ENCODE measurements around the gene KNG1. TPM values are rescaled to one million over a fixed set of nuclear protein-coding genes. Genes with fewer than 3 reads are reported as not detected.

Gene KNG1
- total RNA-seq, 2 donors from 2014 or later, result not detected

DNA sequence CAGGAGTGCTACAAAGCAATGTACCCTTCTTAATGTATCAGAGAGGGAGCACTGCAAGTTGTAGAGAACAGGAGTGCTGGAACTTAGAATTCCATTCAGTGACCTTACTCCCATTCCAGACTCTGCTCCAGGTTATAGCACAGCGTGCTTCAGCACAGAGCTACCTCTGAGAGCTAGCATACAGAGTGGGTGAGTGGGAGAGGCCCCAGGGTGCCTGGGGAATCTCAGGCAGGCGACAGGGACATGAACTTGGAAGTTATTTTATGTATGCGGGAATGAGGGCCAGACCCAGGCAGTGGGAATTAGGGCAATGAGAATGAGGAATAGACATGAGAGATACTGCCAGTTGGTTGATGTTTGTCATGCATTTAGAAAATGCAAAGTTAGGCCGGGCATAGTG is 3.7 kb upstream of the KNG1 start:
- Histone ChIP-seq H3K27ac (ENCODE audit: low read depth, low read length) (no peak overlapping the region), H3K27me3 (ENCODE audit: control insufficient read depth, insufficient read depth, low read length, poor library complexity, severe bottlenecking) (no peaks in the 10 kb centered on the region), H3K9ac (ENCODE audit: extremely low read depth, low read length, poor library complexity, severe bottlenecking) (no peak overlapping the region), H3K9me3 (ENCODE audit: control insufficient read depth, low read length) (no peaks in the 10 kb centered on the region), H3K36me3 (ENCODE audit: control insufficient read depth, insufficient read depth, low read length) (no peaks in the 10 kb centered on the region), H3K4me1 (ENCODE audit: control insufficient read depth, insufficient read depth, low read length) (no peaks in the 10 kb centered on the region), H3K4me3 (ENCODE audit: low read length) (no peak overlapping the region)
- peaks cover 2% of the 10 kb centered on the region for H3K4me1 Mint-ChIP-seq
- H3K27me3 Mint-ChIP-seq (ENCODE audit: insufficient read depth), result peaks cover 4% of the 10 kb centered on the region
- DNase-seq, result no peak
- no peaks in the 10 kb centered on the region for H3K9me3 Mint-ChIP-seq
- H3K27ac Mint-ChIP-seq, result no peak overlapping the region
- 82 to 92% methylated on average over 3 to 4 of the region's 4 CpGs for WGBS, 2 experiments (ENCODE audit: insufficient coverage in 1 of 2, insufficient read length in 1 of 2)
- TF ChIP-seq, protein P1, sequence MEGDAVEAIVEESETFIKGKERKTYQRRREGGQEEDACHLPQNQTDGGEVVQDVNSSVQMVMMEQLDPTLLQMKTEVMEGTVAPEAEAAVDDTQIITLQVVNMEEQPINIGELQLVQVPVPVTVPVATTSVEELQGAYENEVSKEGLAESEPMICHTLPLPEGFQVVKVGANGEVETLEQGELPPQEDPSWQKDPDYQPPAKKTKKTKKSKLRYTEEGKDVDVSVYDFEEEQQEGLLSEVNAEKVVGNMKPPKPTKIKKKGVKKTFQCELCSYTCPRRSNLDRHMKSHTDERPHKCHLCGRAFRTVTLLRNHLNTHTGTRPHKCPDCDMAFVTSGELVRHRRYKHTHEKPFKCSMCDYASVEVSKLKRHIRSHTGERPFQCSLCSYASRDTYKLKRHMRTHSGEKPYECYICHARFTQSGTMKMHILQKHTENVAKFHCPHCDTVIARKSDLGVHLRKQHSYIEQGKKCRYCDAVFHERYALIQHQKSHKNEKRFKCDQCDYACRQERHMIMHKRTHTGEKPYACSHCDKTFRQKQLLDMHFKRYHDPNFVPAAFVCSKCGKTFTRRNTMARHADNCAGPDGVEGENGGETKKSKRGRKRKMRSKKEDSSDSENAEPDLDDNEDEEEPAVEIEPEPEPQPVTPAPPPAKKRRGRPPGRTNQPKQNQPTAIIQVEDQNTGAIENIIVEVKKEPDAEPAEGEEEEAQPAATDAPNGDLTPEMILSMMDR (conservative IDR thresholded peaks at IDR 0.05), result no peak
- H3K4me3 Mint-ChIP-seq, result no peak overlapping the region
- H3K36me3 Mint-ChIP-seq (ENCODE audit: low read depth), result no peaks in the 10 kb centered on the region

DNA sequence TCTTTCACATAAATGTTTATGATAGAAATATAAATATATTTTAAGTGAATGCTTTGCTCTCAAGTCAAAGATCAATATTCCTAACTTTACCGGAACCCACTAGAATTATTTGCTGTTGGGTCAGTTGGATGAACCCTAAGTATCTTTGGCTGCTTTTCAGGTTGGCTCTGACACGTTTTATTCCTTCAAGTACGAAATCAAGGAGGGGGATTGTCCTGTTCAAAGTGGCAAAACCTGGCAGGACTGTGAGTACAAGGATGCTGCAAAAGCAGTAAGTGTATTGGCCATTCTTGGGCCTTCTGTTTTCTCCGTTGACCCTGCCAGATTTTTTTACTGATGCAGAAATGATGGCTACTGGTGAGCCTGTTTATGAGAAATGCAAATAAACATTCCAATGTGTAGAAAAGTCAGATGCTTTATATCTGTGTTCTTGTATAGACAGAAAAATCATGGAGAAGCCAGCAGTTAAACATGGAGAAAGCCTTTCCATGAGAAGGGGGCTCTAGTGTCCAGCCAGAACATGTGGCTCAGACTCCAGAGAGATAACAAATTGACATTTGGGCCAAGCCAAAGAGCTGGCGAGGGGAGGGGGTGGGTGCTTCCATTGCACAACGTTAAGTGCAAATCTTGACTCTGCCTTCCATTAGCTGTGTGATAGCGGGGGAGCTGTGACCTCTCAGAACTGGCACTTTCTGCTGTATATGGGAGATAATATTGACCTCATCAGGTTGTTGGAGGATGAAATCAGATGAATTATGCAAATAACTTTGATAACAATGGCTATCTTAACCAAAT is 3.0 kb downstream of the KNG1 start:
- no peaks in the 10 kb centered on the region for H3K36me3 ChIP-seq (ENCODE audit: control insufficient read depth, insufficient read depth, low read length)
- no peak for DNase-seq
- H3K9me3 ChIP-seq (ENCODE audit: control insufficient read depth, low read length), result no peaks in the 10 kb centered on the region
- H3K9ac ChIP-seq (ENCODE audit: extremely low read depth, low read length, poor library complexity, severe bottlenecking), result no peak overlapping the region
- H3K4me1 Mint-ChIP-seq, result peaks cover 2% of the 10 kb centered on the region
- no peak overlapping the region for H3K4me3 ChIP-seq (ENCODE audit: low read length)
- no peak overlapping the region for H3K4me3 Mint-ChIP-seq
- no peaks in the 10 kb centered on the region for H3K9me3 Mint-ChIP-seq
- H3K27me3 ChIP-seq (ENCODE audit: control insufficient read depth, insufficient read depth, low read length, poor library complexity, severe bottlenecking), result no peaks in the 10 kb centered on the region
- TF ChIP-seq, protein P1 (conservative IDR thresholded peaks at IDR 0.05), result no peak
- no peak overlapping the region for H3K27ac ChIP-seq (ENCODE audit: low read depth, low read length)
- no peaks in the 10 kb centered on the region for H3K4me1 ChIP-seq (ENCODE audit: control insufficient read depth, insufficient read depth, low read length)
- H3K36me3 Mint-ChIP-seq (ENCODE audit: low read depth), result no peaks in the 10 kb centered on the region
- no peaks in the 10 kb centered on the region for H3K27me3 Mint-ChIP-seq (ENCODE audit: insufficient read depth)
- no peak overlapping the region for H3K27ac Mint-ChIP-seq
- 76 to 80% methylated on average over 6 to 7 of the region's 7 CpGs for WGBS, 2 experiments (ENCODE audit: insufficient coverage in 1 of 2, insufficient read length in 1 of 2)

DNA sequence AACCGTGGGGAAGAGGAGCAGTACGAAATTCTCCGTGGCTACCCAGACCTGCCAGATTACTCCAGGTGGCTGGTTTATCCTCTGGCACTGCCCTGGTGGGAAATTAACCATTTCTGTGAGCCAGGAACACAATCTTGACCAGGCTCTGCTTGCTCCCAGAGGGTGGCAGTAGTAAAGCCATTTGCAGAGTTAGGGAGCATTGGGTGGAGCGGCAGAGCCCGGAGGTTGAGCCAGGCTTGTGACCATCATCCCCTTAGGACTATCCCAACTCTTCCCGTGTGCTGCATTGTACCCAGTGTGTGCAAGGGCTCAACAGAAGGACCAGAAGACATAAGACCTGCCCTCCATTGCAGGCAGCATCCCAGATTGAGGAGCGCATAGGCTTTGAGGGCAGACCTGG is 5.3 kb downstream of the KNG1 start:
- no peak overlapping the region for H3K27ac ChIP-seq (ENCODE audit: low read depth, low read length)
- WGBS, 2 experiments (ENCODE audit: insufficient coverage in 1 of 2, insufficient read length in 1 of 2), result 58 to 64% methylated on average over 6 to 7 of the region's 7 CpGs
- Mint-ChIP-seq H3K4me1 (no peaks in the 10 kb centered on the region), H3K27me3 (ENCODE audit: insufficient read depth) (no peaks in the 10 kb centered on the region), H3K4me3 (no peak overlapping the region), H3K9me3 (no peaks in the 10 kb centered on the region), H3K27ac (no peak overlapping the region), H3K36me3 (ENCODE audit: low read depth) (no peaks in the 10 kb centered on the region)
- H3K36me3 ChIP-seq (ENCODE audit: control insufficient read depth, insufficient read depth, low read length), result no peaks in the 10 kb centered on the region
- TF ChIP-seq, protein P1 (conservative IDR thresholded peaks at IDR 0.05), result peak; percentile 67
- peak; percentile 82 for DNase-seq
- no peak overlapping the region for H3K4me3 ChIP-seq (ENCODE audit: low read length)
- no peaks in the 10 kb centered on the region for H3K4me1 ChIP-seq (ENCODE audit: control insufficient read depth, insufficient read depth, low read length)
- H3K27me3 ChIP-seq (ENCODE audit: control insufficient read depth, insufficient read depth, low read length, poor library complexity, severe bottlenecking), result no peaks in the 10 kb centered on the region
- H3K9me3 ChIP-seq (ENCODE audit: control insufficient read depth, low read length), result no peaks in the 10 kb centered on the region
- no peak overlapping the region for H3K9ac ChIP-seq (ENCODE audit: extremely low read depth, low read length, poor library complexity, severe bottlenecking)
